CD4-positive, alpha-beta T cell (primary cell): Measurements from ENCODE around the gene CSNK1A1L. TPM values are rescaled to one million over a fixed set of nuclear protein-coding genes. Genes with fewer than 3 reads are reported as not detected.

Experiments used
- ATAC-seq: fragments of 200-7000 bp; cut with Tn5 transposase; one replicate; pipeline ENCODE4 v1.10.0; 2022; ENCODE audit warnings: mild to moderate bottlenecking; ENCODE audit not compliant: poor library complexity
- CTCF ChIA-PET: fragments of 350-600 bp; sonication (Branson Sonifier 250); formaldehyde crosslinking; loops from one replicate; lab custom pipeline; 2021; ENCODE audit warnings: antibody characterized with exemption, inconsistent platforms; lab: Charles Lee
- POLR2A ChIA-PET: fragments of 350-600 bp; sonication (Branson Sonifier 250); formaldehyde crosslinking; loops from one replicate; lab custom pipeline; 2021; ENCODE audit warnings: antibody characterized with exemption, inconsistent platforms; lab: Charles Lee
- DNase-seq, 14 experiments: peaks; one replicate each; pipeline ENCODE4 v3.0.0-alpha.2; 2013 to 2020; ENCODE audit warnings: mixed read lengths in 2 of 14
- H3K27ac ChIP-seq, 2 donors: one replicate each; pipeline versions ENCODE4 v1.5.1 to v1.7.0; 2013; ENCODE audit warnings: low read length in 2 of 2, low read depth in 1 of 2, mild to moderate bottlenecking in 1 of 2
- H3K27me3 ChIP-seq, 2 experiments: 1 replicate in 1 of 2; 2 replicates in 1 of 2; pipeline versions ENCODE4 v1.6.1 to v1.7.0; 2013; ENCODE audit warnings: low read length in 2 of 2, control low read depth in 1 of 2, mild to moderate bottlenecking in 1 of 2, moderate library complexity in 1 of 2; ENCODE audit not compliant: insufficient read depth in 2 of 2, control insufficient read depth in 1 of 2
- H3K36me3 ChIP-seq: one replicate; pipeline ENCODE4 v1.6.1; 2013; ENCODE audit warnings: low read length, control low read depth; ENCODE audit not compliant: insufficient read depth
- H3K4me1 ChIP-seq: one replicate; pipeline ENCODE4 v1.6.1; 2013; ENCODE audit warnings: low read length, control low read depth; ENCODE audit not compliant: insufficient read depth
- H3K4me3 ChIP-seq: one replicate; pipeline ENCODE4 v1.5.1; 2013; ENCODE audit warnings: mild to moderate bottlenecking, low read length, moderate library complexity
- H3K9me3 ChIP-seq, 2 experiments: 1 replicate in 1 of 2; 2 replicates in 1 of 2; pipeline versions ENCODE4 v1.6.1 to v1.7.0; 2013; ENCODE audit warnings: low read length in 2 of 2, mild to moderate bottlenecking in 2 of 2, control low read depth in 1 of 2, moderate library complexity in 1 of 2; ENCODE audit not compliant: control insufficient read depth in 1 of 2, insufficient read depth in 1 of 2
- H3K27ac Mint-ChIP-seq: one replicate; pipeline ENCODE4 v1.8.0; 2020; ENCODE audit warnings: mixed read lengths
- H3K27me3 Mint-ChIP-seq: one replicate; pipeline ENCODE4 v1.8.0; 2021; ENCODE audit warnings: mixed read lengths
- H3K36me3 Mint-ChIP-seq: one replicate; pipeline ENCODE4 v1.8.0; 2021; ENCODE audit warnings: low read depth, mixed read lengths
- H3K4me1 Mint-ChIP-seq: one replicate; pipeline ENCODE4 v1.8.0; 2021; ENCODE audit warnings: low read depth, mixed read lengths
- H3K4me3 Mint-ChIP-seq: one replicate; pipeline ENCODE4 v1.8.0; 2020; ENCODE audit warnings: mild to moderate bottlenecking, mixed read lengths
- H3K9me3 Mint-ChIP-seq: one replicate; pipeline ENCODE4 v1.8.0; 2020; ENCODE audit warnings: mixed read lengths
- CTCF ChIP-seq: fragments of 200-600 bp; IDR thresholded peaks from one replicate; pipeline ENCODE4 v1.8.0; 2022; ENCODE audit warnings: antibody characterized with exemption, mild to moderate bottlenecking
- intact Hi-C, 2 experiments: fragments of 100-400 bp; cut with DNase I in 1 of 2; cut with micrococcal nuclease in 1 of 2; formaldehyde crosslinking; loops; one replicate each; pipeline versions ENCODE4 v1.15.1 to v1.9.0; 2023 to 2025; cut with DNase I, micrococcal nuclease
- total RNA-seq, 174 experiments: library from RNA in 2 of 174; stranded (reverse) in 2 of 174; gene quantifications; one replicate each; pipeline ENCODE4 v1.2.3 and lab custom pipeline; 2021 to 2026

Gene CSNK1A1L
- total RNA-seq, 2 experiments from 2014 or later: not detected

GRCh38 chr13:37134411-37135041 lies 29.1 kb upstream of the CSNK1A1L start:
- no peaks in the 10 kb centered on the region for H3K9me3 Mint-ChIP-seq
- peaks cover 4% of the 10 kb centered on the region for H3K27me3 Mint-ChIP-seq
- POLR2A ChIA-PET: no interaction called here
- DNase-seq (no peak), ATAC-seq (no peak)
- Histone ChIP-seq H3K4me1 (no peaks in the 10 kb centered on the region), H3K27me3 (no peaks in the 10 kb centered on the region), H3K4me3 (no peak overlapping the region), H3K36me3 (no peaks in the 10 kb centered on the region), H3K27ac (no peak overlapping the region), H3K9me3 (no peaks in the 10 kb centered on the region)
- no peaks in the 10 kb centered on the region for H3K4me1 Mint-ChIP-seq
- intact Hi-C loops: no loop called here
- no peak overlapping the region for H3K27ac Mint-ChIP-seq
- CTCF ChIA-PET: interaction anchor here (1.6 kb wide), 1 partner anchor 19 kb away, joined by 4 read pairs; no protein-coding TSS in a partner anchor
- no peak for TF ChIP-seq CTCF
- no peaks in the 10 kb centered on the region for H3K36me3 Mint-ChIP-seq
- no peak overlapping the region for H3K4me3 Mint-ChIP-seq

GRCh38 chr13:37132211-37132610 lies 26.7 kb upstream of the CSNK1A1L start:
- TF ChIP-seq CTCF: no peak
- no peak for ATAC-seq
- no peaks in the 10 kb centered on the region for H3K9me3 Mint-ChIP-seq
- Histone ChIP-seq H3K4me1 (no peaks in the 10 kb centered on the region), H3K27ac (no peak overlapping the region), H3K27me3 (no peaks in the 10 kb centered on the region), H3K36me3 (no peaks in the 10 kb centered on the region), H3K9me3 (no peaks in the 10 kb centered on the region), H3K4me3 (no peak overlapping the region)
- no peak for DNase-seq
- no peak overlapping the region for H3K27ac Mint-ChIP-seq
- peaks cover 4% of the 10 kb centered on the region for H3K27me3 Mint-ChIP-seq
- H3K36me3 Mint-ChIP-seq: no peaks in the 10 kb centered on the region
- CTCF ChIA-PET: no interaction called here
- H3K4me3 Mint-ChIP-seq: no peak overlapping the region
- H3K4me1 Mint-ChIP-seq: no peaks in the 10 kb centered on the region
- POLR2A ChIA-PET: no interaction called here
- intact Hi-C loops: no loop called here

- no peak overlapping the region for H3K27ac Mint-ChIP-seq
- DNase-seq (no peak), ATAC-seq (no peak)
- H3K27me3 ChIP-seq: no peaks in the 10 kb centered on the region
- TF ChIP-seq CTCF: no peak
- no peak overlapping the region for H3K27ac ChIP-seq
- ChIA-PET POLR2A (no interaction called here), CTCF (no interaction called here)
- no peaks in the 10 kb centered on the region for H3K9me3 ChIP-seq
- H3K4me1 ChIP-seq: no peaks in the 10 kb centered on the region
- H3K4me1 Mint-ChIP-seq: no peaks in the 10 kb centered on the region
- H3K4me3 ChIP-seq: no peak overlapping the region
- H3K27me3 Mint-ChIP-seq: peaks cover 4% of the 10 kb centered on the region
- no peak overlapping the region for H3K4me3 Mint-ChIP-seq
- H3K9me3 Mint-ChIP-seq: no peaks in the 10 kb centered on the region
- no peaks in the 10 kb centered on the region for H3K36me3 Mint-ChIP-seq
- H3K36me3 ChIP-seq: no peaks in the 10 kb centered on the region
- intact Hi-C loops: no loop called here
These were observed 25.6 kb upstream of the CSNK1A1L start for GRCh38 chr13:37131092-37131491.
